ENCODE measurements around the gene UGGT1. TPM values are rescaled to one million over a fixed set of nuclear protein-coding genes. Genes with fewer than 3 reads are reported as not detected.

Gene UGGT1
- 43.0 and 54.1 TPM in 2 replicates for total RNA-seq

GRCh38 chr2:128090945-128091725 lies at the start of gene UGGT1:
Gene UGGT1, plus strand, starts transcription at chr2:128091200. Its CDS starts 158 bp downstream, at chr2:128091358.

Other genes starting within 250 kb of the UGGT1 start
- gene POLR2D, start 233.0 kb upstream of the UGGT1 start, total RNA-seq, result 13.0 and 22.1 TPM in 2 replicates
- 11.9 and 15.2 TPM in 2 replicates for gene AMMECR1L, start 205.2 kb upstream of the UGGT1 start, total RNA-seq
- gene SAP130, start 63.1 kb upstream of the UGGT1 start, total RNA-seq, result 7.1 and 9.7 TPM in 2 replicates
- gene HS6ST1, start 227.7 kb downstream of the UGGT1 start, total RNA-seq, result 14.6 and 22.4 TPM in 2 replicates

Measured in hair follicular keratinocyte (primary cell).